Measurements from ENCODE around the gene HOXD1. TPM values are rescaled to one million over a fixed set of nuclear protein-coding genes. Genes with fewer than 3 reads are reported as not detected.
A peak's percentile ranks its signal among the peaks of the same experiment; 100 is the strongest.

HOXD1 gene
- under 1 TPM; 0.18 TPM for total RNA-seq
- polyA plus RNA-seq (2013, experiment 1 of 2), result 1.5 TPM
- 1.4 TPM for polyA plus RNA-seq (2013, experiment 2 of 2)
- long read RNA-seq, experiment 1, result 0 reads
- long read RNA-seq, experiment 2, partial matches to known transcripts, result 0 of 1 reads
- long read RNA-seq, experiment 2, other reads (novel, unspliced or antisense), result 0 of 1 reads
- long read RNA-seq, experiment 3, partial matches to known transcripts, result 0 of 2 reads
- long read RNA-seq, experiment 3, other reads (novel, unspliced or antisense), result 0 of 2 reads
- long read RNA-seq, experiment 4, result 0 reads

DNA sequence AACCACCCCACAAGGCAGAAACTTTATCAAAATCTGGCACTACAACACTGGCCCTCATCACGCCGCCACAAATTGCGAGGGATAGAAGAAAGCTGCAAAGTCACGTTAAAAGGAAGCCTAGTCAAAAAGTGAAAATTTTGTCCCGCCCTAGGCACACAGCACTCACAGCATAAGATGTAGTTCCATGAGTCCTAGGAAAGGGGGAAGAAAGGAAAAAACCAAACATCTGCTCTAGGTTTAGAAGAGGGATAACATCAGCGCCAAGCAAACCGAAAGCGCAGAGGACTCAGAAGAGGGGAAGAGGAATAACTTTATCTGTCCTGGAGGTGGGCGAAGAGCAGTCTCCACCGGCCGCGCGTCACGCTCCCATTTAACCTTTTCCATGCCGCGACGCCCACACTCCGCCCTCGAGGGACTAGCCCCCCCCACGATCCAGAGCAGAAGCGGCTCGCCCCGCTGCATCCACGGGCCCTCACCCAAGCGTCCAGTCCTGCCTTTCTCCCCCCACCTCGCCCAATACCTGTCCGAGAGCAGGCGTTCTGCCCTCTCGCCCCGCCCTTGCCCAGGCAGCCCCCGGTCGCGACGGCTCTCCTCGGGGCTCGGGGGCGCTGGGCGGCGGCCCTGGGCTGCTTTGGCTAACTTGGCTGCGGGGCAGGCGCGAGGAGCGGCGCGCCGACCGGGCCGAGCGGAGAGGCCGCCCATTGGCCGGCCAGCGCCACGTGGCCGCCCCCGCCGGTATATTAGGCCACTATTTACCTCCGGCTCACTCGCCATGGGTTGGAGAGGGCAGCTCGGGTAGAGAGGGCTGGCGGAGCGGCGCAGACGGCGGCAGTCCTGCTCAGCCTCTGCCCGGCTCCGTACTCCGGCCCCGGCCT lies at the start of gene HOXD1:
Gene HOXD1 (plus strand): TSS at position 770 of the 875 bp plus-strand sequence. CDS start 134 bp downstream, outside the sequence.
- Histone ChIP-seq H3K4me3 (ENCODE audit: low read length) (peak within 1 kb of the TSS; percentile 67), H3K4me1 (ENCODE audit: control insufficient read depth, insufficient read depth, low read length) (peaks cover 10% of the 10 kb centered on the region), H3K27me3 (ENCODE audit: control insufficient read depth, insufficient read depth, low read length, poor library complexity, severe bottlenecking) (peaks cover 100% of the 10 kb centered on the region), H3K9ac (ENCODE audit: extremely low read depth, low read length, poor library complexity, severe bottlenecking) (no peak within 1 kb of the TSS), H3K9me3 (ENCODE audit: control insufficient read depth, low read length) (no peaks in the 10 kb centered on the region), H3K36me3 (ENCODE audit: control insufficient read depth, insufficient read depth, low read length) (no peaks in the 10 kb centered on the region), H3K27ac (ENCODE audit: low read depth, low read length) (no peak within 1 kb of the TSS)
- Mint-ChIP-seq H3K36me3 (ENCODE audit: low read depth) (no peaks in the 10 kb centered on the region), H3K4me3 (peak within 1 kb of the TSS; percentile 48), H3K27me3 (ENCODE audit: insufficient read depth) (peaks cover 87% of the 10 kb centered on the region), H3K9me3 (no peaks in the 10 kb centered on the region), H3K4me1 (peaks cover 36% of the 10 kb centered on the region), H3K27ac (no peak within 1 kb of the TSS)
- TF ChIP-seq, protein P1, sequence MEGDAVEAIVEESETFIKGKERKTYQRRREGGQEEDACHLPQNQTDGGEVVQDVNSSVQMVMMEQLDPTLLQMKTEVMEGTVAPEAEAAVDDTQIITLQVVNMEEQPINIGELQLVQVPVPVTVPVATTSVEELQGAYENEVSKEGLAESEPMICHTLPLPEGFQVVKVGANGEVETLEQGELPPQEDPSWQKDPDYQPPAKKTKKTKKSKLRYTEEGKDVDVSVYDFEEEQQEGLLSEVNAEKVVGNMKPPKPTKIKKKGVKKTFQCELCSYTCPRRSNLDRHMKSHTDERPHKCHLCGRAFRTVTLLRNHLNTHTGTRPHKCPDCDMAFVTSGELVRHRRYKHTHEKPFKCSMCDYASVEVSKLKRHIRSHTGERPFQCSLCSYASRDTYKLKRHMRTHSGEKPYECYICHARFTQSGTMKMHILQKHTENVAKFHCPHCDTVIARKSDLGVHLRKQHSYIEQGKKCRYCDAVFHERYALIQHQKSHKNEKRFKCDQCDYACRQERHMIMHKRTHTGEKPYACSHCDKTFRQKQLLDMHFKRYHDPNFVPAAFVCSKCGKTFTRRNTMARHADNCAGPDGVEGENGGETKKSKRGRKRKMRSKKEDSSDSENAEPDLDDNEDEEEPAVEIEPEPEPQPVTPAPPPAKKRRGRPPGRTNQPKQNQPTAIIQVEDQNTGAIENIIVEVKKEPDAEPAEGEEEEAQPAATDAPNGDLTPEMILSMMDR (conservative IDR thresholded peaks at IDR 0.05), result no peak
- DNase-seq, result peak; percentile 92
- WGBS, 2 experiments (ENCODE audit: insufficient coverage in 1 of 2, insufficient read length in 1 of 2), result 2 to 4% methylated on average over 4 to 68 of the region's 68 CpGs

DNA sequence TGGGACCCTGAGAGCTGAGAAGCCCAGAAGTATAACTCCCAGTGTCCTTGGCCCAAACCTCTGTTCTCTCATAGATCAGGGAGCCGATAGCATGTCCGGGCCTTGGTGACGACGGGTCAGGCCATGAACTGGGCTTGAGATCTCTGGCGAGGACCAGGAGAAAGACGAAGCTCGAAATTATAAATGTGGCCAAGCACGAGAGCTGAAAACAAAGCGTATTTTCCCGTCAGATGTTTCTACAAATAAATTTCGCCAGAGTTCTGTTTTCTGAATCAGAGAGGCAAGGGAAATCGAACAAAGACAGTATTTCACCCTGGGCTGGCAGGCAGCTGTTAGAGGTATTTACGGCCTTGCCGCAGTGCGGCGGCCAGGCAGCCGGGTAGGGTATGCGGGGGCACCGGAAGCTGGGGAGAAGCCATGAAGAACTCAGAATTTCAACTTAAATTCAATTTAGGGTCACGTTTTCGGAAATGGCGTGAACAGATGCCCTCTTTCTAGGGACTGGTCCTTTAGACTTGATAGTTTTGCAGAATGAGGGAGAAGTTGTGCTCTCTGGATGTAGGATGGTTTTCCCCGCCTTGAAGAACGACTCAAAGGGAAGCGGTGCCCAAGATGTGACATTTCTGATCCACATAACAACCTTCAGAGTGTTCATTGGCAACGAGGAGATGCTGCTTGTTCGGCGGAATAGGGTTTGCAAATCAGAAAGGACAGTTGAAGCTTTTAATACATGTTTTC lies 49.4 kb upstream of the HOXD1 start:
- no peaks in the 10 kb centered on the region for H3K4me1 Mint-ChIP-seq
- H3K36me3 Mint-ChIP-seq (ENCODE audit: low read depth), result no peaks in the 10 kb centered on the region
- Histone ChIP-seq H3K27me3 (ENCODE audit: control insufficient read depth, insufficient read depth, low read length, poor library complexity, severe bottlenecking) (peaks cover 98% of the 10 kb centered on the region), H3K4me1 (ENCODE audit: control insufficient read depth, insufficient read depth, low read length) (peaks cover 3% of the 10 kb centered on the region), H3K9ac (ENCODE audit: extremely low read depth, low read length, poor library complexity, severe bottlenecking) (no peak overlapping the region), H3K9me3 (ENCODE audit: control insufficient read depth, low read length) (peaks cover 14% of the 10 kb centered on the region), H3K36me3 (ENCODE audit: control insufficient read depth, insufficient read depth, low read length) (no peaks in the 10 kb centered on the region), H3K27ac (ENCODE audit: low read depth, low read length) (no peak overlapping the region), H3K4me3 (ENCODE audit: low read length) (no peak overlapping the region)
- H3K27me3 Mint-ChIP-seq (ENCODE audit: insufficient read depth), result peaks cover 98% of the 10 kb centered on the region
- no peak overlapping the region for H3K4me3 Mint-ChIP-seq
- H3K9me3 Mint-ChIP-seq, result no peaks in the 10 kb centered on the region
- no peak overlapping the region for H3K27ac Mint-ChIP-seq
- 73 to 76% methylated on average over 20 to 28 of the region's 28 CpGs for WGBS, 2 experiments (ENCODE audit: insufficient coverage in 1 of 2, insufficient read length in 1 of 2)
- TF ChIP-seq, protein P1 (conservative IDR thresholded peaks at IDR 0.05), result no peak
- peak; percentile 46 for DNase-seq
